Thoracic aorta (tissue), 2 donors: ENCODE results near the gene TMPRSS11E. TPM values are rescaled to one million over a fixed set of nuclear protein-coding genes. Genes with fewer than 3 reads are reported as not detected.

ENCODE experiments used
- ATAC-seq: fragments of 150-250 bp; one replicate; pipeline ENCODE4 v1.8.0; 2017; ENCODE audit warnings: low read depth; ENCODE audit not compliant: insufficient number of reproducible peaks, low FRiP score
- DNase-seq: peaks from one replicate; pipeline ENCODE4 v3.0.0-alpha.2; 2020; ENCODE audit warnings: low spot score
- H3K27ac ChIP-seq, 2 donors: fragments of 200-600 bp; sonication (generic); 1 replicate in 1 of 2; 2 replicates in 1 of 2; pipeline ENCODE4 v1.5.1; 2016; ENCODE audit warnings: mild to moderate bottlenecking in 2 of 2, moderate library complexity in 2 of 2
- H3K27me3 ChIP-seq: fragments of 200-600 bp; sonication (generic); replicated peaks from 2 replicates; pipeline ENCODE4 v1.6.0; 2016; ENCODE audit warnings: mild to moderate bottlenecking; ENCODE audit not compliant: insufficient read depth
- H3K36me3 ChIP-seq: fragments of 200-600 bp; sonication (generic); one replicate; pipeline ENCODE4 v1.5.1; 2016
- H3K4me1 ChIP-seq, 2 donors: fragments of 200-600 bp; sonication (generic); 1 replicate in 1 of 2; 2 replicates in 1 of 2; pipeline versions ENCODE4 v1.5.1 to v1.6.0; 2016; ENCODE audit warnings: low read depth in 2 of 2, mild to moderate bottlenecking in 1 of 2; ENCODE audit not compliant: control insufficient read depth in 1 of 2
- H3K4me3 ChIP-seq: fragments of 200-600 bp; sonication (generic); 2 replicates; pipeline ENCODE4 v1.5.1; 2016; ENCODE audit warnings: mild to moderate bottlenecking
- H3K9me3 ChIP-seq: fragments of 200-600 bp; sonication (generic); 2 replicates; pipeline ENCODE4 v1.5.1; 2016
- total RNA-seq, 2 donors: library from RNA; depleted of rRNA; stranded (reverse); fragments of >200 nt; gene quantifications; one replicate each; pipeline versions ENCODE4 v1.1.0 to v1.2.3, GENCODE V29; 2016
- TF ChIP-seq, protein P1 (sequence below): fragments of 200-600 bp; sonication (generic); IDR thresholded peaks from one replicate; pipeline ENCODE4 v1.5.1; 2019; ENCODE audit warnings: antibody characterized with exemption

TMPRSS11E gene
- total RNA-seq, 2 donors from 2014 or later, result not detected

DNA sequence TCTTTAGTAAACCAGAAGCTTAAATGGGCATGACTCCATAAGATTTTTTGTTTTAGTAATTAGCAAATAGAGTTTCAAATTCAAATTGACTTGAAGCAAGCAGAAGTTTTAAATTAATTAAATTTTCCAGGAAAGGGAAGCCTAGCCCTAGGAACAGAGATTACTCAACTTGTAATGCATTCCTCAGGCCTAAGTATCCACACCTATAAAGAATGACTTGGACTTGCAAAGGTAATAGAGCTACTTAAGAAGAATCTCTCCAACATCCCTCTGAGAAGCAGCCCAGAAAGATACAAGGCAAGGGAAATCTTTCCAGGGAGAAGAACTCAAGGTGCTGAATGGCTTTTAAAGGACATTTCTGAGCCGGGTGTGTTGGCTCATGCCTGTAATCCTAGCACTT, 16.9 kb upstream of the TMPRSS11E start:
- Histone ChIP-seq H3K9me3 (no peaks in the 10 kb centered on the region), H3K27me3 (no peaks in the 10 kb centered on the region), H3K4me1 (no peaks in the 10 kb centered on the region), H3K36me3 (no peaks in the 10 kb centered on the region), H3K27ac (no peak overlapping the region), H3K4me3 (no peak overlapping the region)
- ATAC-seq (no peak), DNase-seq (no peak)
- TF ChIP-seq, protein P1, sequence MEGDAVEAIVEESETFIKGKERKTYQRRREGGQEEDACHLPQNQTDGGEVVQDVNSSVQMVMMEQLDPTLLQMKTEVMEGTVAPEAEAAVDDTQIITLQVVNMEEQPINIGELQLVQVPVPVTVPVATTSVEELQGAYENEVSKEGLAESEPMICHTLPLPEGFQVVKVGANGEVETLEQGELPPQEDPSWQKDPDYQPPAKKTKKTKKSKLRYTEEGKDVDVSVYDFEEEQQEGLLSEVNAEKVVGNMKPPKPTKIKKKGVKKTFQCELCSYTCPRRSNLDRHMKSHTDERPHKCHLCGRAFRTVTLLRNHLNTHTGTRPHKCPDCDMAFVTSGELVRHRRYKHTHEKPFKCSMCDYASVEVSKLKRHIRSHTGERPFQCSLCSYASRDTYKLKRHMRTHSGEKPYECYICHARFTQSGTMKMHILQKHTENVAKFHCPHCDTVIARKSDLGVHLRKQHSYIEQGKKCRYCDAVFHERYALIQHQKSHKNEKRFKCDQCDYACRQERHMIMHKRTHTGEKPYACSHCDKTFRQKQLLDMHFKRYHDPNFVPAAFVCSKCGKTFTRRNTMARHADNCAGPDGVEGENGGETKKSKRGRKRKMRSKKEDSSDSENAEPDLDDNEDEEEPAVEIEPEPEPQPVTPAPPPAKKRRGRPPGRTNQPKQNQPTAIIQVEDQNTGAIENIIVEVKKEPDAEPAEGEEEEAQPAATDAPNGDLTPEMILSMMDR, result no peak

DNA sequence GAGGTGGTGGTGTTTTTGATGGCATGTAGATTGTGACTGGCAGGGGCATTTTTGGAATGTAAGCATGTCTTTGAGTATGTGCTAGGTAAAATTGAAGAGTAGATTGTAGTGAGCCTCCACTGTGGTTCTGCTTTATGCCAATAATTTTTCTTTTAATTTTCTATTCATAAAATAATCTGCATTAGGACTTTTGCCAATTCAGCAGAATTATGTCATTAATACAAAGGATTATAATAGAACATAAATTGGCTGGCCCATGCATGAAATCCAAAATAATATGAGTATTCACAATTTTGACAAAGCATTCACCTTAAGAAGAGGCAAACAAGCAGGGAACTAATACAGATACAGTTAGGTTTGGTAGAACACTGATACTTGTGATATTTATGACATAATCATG, 14.9 kb upstream of the TMPRSS11E start:
- Histone ChIP-seq H3K9me3 (no peaks in the 10 kb centered on the region), H3K4me1 (no peaks in the 10 kb centered on the region), H3K27ac (no peak overlapping the region), H3K36me3 (no peaks in the 10 kb centered on the region), H3K4me3 (no peak overlapping the region), H3K27me3 (no peaks in the 10 kb centered on the region)
- no peak for DNase-seq
- TF ChIP-seq, protein P1, result no peak
- ATAC-seq, result no peak

DNA sequence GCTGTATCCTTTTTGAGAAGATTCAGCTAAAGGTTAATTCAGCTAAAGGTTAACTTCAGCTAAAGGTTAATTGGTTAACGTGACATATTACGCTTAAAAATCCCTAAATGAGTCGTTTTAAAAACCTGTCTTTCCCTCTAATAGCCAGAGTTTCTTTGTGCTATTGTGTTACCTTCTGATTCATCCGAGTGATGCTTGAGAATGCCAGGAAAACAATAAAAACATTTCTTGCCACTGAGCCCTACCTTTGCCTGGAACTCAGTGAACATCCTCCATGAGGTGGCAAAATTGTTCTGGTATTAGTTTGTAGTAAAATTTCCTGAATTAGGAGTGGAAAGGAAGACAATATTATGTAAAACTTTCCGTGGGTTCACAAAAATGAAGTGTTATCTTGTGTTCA, 13.7 kb upstream of the TMPRSS11E start:
- H3K36me3 ChIP-seq, result no peaks in the 10 kb centered on the region
- H3K27me3 ChIP-seq, result no peaks in the 10 kb centered on the region
- no peak overlapping the region for H3K4me3 ChIP-seq
- ATAC-seq (no peak), DNase-seq (no peak)
- H3K9me3 ChIP-seq, result no peaks in the 10 kb centered on the region
- TF ChIP-seq, protein P1, result no peak
- no peak overlapping the region for H3K27ac ChIP-seq
- H3K4me1 ChIP-seq, result no peaks in the 10 kb centered on the region

DNA sequence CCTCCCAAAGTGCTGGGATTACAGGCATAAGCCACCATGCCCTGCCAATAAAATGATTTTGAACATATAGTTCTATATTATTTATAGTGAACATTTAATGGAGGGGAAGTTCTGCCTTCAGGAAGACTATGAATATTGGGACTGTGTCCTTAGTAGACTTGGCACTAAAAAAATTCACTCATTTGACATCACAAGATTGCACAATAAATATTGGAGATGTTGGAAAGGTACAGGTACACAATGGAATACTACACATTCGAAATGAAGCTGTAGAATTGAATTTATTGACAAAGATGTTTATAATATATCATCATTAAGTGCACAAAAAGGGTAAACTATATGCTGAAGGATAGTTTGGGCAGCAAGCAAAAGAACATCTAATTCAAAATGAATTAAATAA, 13.0 kb upstream of the TMPRSS11E start:
- Histone ChIP-seq H3K4me3 (no peak overlapping the region), H3K4me1 (no peaks in the 10 kb centered on the region), H3K36me3 (no peaks in the 10 kb centered on the region), H3K9me3 (no peaks in the 10 kb centered on the region), H3K27ac (no peak overlapping the region), H3K27me3 (no peaks in the 10 kb centered on the region)
- ATAC-seq, result no peak
- DNase-seq, result no peak
- TF ChIP-seq, protein P1, result no peak

DNA sequence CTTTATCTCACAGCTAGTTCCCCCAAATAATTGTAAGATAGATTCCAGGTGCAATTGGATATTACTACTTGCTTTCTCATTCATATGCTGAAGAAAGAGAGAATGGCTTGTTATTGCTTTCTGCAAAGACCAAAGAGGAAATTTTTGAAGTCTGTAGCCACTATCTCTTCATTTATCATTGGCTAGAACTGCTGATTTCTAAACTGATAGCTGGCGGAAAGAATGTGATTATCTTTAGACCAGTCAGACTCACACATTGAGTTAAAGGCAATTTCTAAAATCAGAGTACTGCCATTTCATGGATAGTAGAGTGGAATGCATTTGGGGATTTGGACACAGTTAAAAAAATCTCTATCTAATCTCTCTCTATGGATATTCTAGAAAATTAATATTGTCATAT, 12.4 kb upstream of the TMPRSS11E start:
- ATAC-seq, result no peak
- TF ChIP-seq, protein P1, result no peak
- Histone ChIP-seq H3K9me3 (no peaks in the 10 kb centered on the region), H3K36me3 (no peaks in the 10 kb centered on the region), H3K27ac (no peak overlapping the region), H3K4me3 (no peak overlapping the region), H3K4me1 (no peaks in the 10 kb centered on the region), H3K27me3 (no peaks in the 10 kb centered on the region)
- DNase-seq, result no peak
